GM13976 (cell line): ENCODE measurements around the gene MOSMO.
A peak's percentile ranks its signal among the peaks of the same experiment; 100 is the strongest.

Source experiments
- DNase-seq: peaks from one replicate; pipeline ENCODE4 v3.0.0; 2012; ENCODE audit warnings: low spot score
- CTCF ChIP-seq: IDR thresholded peaks from 2 replicates; pipeline ENCODE4 v1.5.1; 2012; ENCODE audit warnings: borderline replicate concordance, mild to moderate bottlenecking; ENCODE audit not compliant: insufficient read depth; ENCODE audit errors: extremely low read depth, missing control alignments, control extremely low read depth
- in situ Hi-C: fragments of 300-500 bp; cut with MboI; formaldehyde crosslinking; loops from one replicate; pipeline ENCODE4 v1.12.0; 2022; ENCODE audit warnings: low sequenced_read_pairs, mixed read lengths, inconsistent platforms; ENCODE audit not compliant: unreplicated experiment

Gene MOSMO

GRCh38 chr16:22007509-22008214, at the start of gene MOSMO:
MOSMO (plus strand) TSS chr16:22008111; CDS start chr16:22008302, 191 bp downstream.
- DNase-seq = peak; percentile 91
- TF ChIP-seq CTCF = no peak
- in situ Hi-C loops = no loop called here

- DNase-seq = no peak
- in situ Hi-C loops = no loop called here
- TF ChIP-seq CTCF = no peak
Observed at GRCh38 chr16:21959050-21959449, 48.9 kb upstream of the MOSMO start.

GRCh38 chr16:21962475-21962874, 45.4 kb upstream of the MOSMO start:
- no peak for DNase-seq
- in situ Hi-C loops = no loop called here
- no peak for TF ChIP-seq CTCF

DNA sequence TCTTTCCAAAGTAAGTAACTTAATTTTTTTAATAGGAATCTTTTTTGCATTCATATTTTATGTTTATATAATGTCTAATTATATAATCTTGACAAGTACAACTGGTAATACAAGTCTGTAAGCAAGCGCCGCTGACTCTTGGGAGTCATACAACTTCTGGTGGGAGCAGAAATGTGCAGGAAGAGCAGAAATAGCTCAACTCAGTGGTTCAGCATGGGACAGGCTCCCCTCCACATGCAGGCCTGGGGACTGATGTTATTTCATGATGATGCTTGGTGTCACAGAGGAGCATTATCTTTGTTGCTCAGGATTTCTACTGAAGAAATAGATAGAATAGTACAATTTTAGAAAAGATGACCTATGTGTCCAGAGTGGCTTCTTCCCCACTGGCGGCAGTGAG, 44.0 kb upstream of the MOSMO start:
- in situ Hi-C loops = no loop called here
- no peak for DNase-seq
- TF ChIP-seq CTCF = no peak

DNA sequence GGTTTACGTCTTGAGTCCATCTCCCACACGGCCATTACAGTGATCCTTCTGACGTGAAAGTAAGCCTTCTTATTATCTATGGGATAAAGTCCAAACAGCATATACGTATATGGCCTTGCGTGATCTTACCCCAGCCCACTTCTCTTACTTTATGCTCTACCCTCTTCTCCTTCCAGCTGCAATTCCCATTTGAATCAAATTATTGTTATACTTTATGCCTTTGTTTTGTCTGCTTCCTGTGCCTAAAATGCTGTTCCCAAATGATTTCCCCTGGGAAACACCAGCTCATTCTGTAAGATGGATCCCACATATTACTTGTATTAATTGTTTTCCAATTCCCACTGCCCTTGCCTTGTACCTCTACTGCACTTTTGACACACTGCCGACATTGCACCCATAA, 43.6 kb upstream of the MOSMO start:
- no peak for TF ChIP-seq CTCF
- in situ Hi-C loops = no loop called here
- DNase-seq = no peak

DNA sequence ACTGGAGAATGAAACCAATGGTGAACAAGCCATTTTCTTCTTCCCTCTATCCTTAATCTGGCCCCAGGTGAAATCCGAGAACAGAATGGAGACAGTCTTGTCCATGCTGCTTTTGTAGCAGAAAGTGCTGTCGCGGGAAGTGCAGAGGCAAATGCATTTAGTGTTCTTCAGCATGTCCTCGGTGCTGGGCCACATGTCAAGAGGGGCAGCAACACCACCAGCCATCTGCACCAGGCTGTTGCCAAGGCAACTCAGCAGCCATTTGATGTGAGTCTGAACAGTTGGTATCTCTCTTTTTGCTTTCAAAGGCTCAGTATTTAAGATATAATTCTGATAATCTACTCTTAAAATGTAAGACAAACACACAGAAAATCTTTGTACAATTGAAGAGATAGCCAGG, 36.1 kb upstream of the MOSMO start:
- in situ Hi-C loops = no loop called here
- TF ChIP-seq CTCF = no peak
- no peak for DNase-seq
